GM19099 (cell line): ENCODE results near the gene FBRSL1.

ENCODE experiments used
- POLR2A ChIP-seq: IDR thresholded peaks from 3 replicates; pipeline ENCODE4 v1.6.1; 2011; ENCODE audit warnings: low read depth; ENCODE audit not compliant: insufficient read length; ENCODE audit errors: extremely low read depth

Gene FBRSL1

GRCh38 chr12:132460571-132460970 is 29.4 kb upstream of the FBRSL1 start:
- TF ChIP-seq POLR2A: no peak

- no peak for TF ChIP-seq POLR2A
These were observed 28.4 kb upstream of the FBRSL1 start for GRCh38 chr12:132461526-132461925.

- no peak for TF ChIP-seq POLR2A
These were observed 27.2 kb upstream of the FBRSL1 start for GRCh38 chr12:132462788-132463187.

- no peak for TF ChIP-seq POLR2A
These were observed 25.1 kb upstream of the FBRSL1 start for GRCh38 chr12:132464820-132465219.

- no peak for TF ChIP-seq POLR2A
These were observed 24.4 kb upstream of the FBRSL1 start for GRCh38 chr12:132465269-132466190.

GRCh38 chr12:132466241-132467201 is 23.4 kb upstream of the FBRSL1 start:
- TF ChIP-seq POLR2A: no peak

- no peak for TF ChIP-seq POLR2A
These were observed 22.4 kb upstream of the FBRSL1 start for GRCh38 chr12:132467511-132467910.

- no peak for TF ChIP-seq POLR2A
These were observed 20.5 kb upstream of the FBRSL1 start for GRCh38 chr12:132469423-132469822.

GRCh38 chr12:132470397-132470796 is 19.6 kb upstream of the FBRSL1 start:
- TF ChIP-seq POLR2A: no peak

- no peak for TF ChIP-seq POLR2A
These were observed 18.7 kb upstream of the FBRSL1 start for GRCh38 chr12:132471011-132471857.

GRCh38 chr12:132471858-132472255 is 18.1 kb upstream of the FBRSL1 start:
- no peak for TF ChIP-seq POLR2A

- no peak for TF ChIP-seq POLR2A
These were observed 17.6 kb upstream of the FBRSL1 start for GRCh38 chr12:132472386-132472785.

- no peak for TF ChIP-seq POLR2A
These were observed 15.7 kb upstream of the FBRSL1 start for GRCh38 chr12:132474237-132474741.

GRCh38 chr12:132475304-132476037 is 14.5 kb upstream of the FBRSL1 start:
- no peak for TF ChIP-seq POLR2A
